K562 (cell line): ENCODE results near the gene HAUS7. TPM values are rescaled to one million over a fixed set of nuclear protein-coding genes. Genes with fewer than 3 reads are reported as not detected.

Experiments used
- ATAC-seq: fragments of 200-7000 bp; cut with Tn5 transposase; 3 replicates; pipeline ENCODE4 v1.9.1; 2020; ENCODE audit warnings: moderate library complexity
- BruUV-seq: library from RNA; stranded (reverse); fragments of 400-500 nt; replicated peaks from 2 replicates; lab custom pipeline; 2021; lab: Mats Ljungman, UMichigan
- CTCF ChIA-PET: fragments of 300-600 bp; formaldehyde crosslinking; extraction: SDS; loops from one replicate; lab custom pipeline; 2021; ENCODE audit warnings: low intra/inter-chr PET ratio; lab: Yijun Ruan, JAX
- POLR2A ChIA-PET: fragments of 300-600, 350-650 bp; sonication (Branson Sonifier 250); formaldehyde crosslinking; extraction: SDS; loops from one replicate; lab custom pipeline; 2021; ENCODE audit warnings: antibody characterized with exemption, inconsistent platforms; lab: Yijun Ruan, JAX
- DNase-seq, 4 experiments: peaks; one replicate each; pipeline versions ENCODE4 v3.0.0 to v3.0.0-alpha.2; 2011 to 2018; ENCODE audit warnings: low spot score in 3 of 4, mixed read lengths in 3 of 4; ENCODE audit errors: extremely low read depth in 1 of 4
- FAIRE-seq: peaks from 2 replicates; lab custom pipeline; 2011; peaks lifted over from hg19 to GRCh38; lab: Jason Lieb, UNC
- H2AFZ ChIP-seq: 2 replicates; pipeline ENCODE4 v1.6.0; 2011; ENCODE audit warnings: low read depth, low read length, control low read depth, inconsistent platforms
- H3K27ac ChIP-seq: fragments of 200-600 bp; 3 replicates; pipeline ENCODE4 v1.8.0; 2011; ENCODE audit warnings: low read depth, mild to moderate bottlenecking, control low read depth, inconsistent platforms, low read length, moderate library complexity, mixed read lengths; ENCODE audit errors: extremely low read depth
- H3K27me3 ChIP-seq, 2 experiments: fragments of 300-600 bp in 1 of 2; 2 replicates in 1 of 2; 3 replicates in 1 of 2; pipeline versions ENCODE4 v1.6.0 to v1.8.0; 2011; ENCODE audit warnings: inconsistent platforms in 2 of 2, low read length in 2 of 2, mild to moderate bottlenecking in 1 of 2, mixed read lengths in 1 of 2, moderate library complexity in 1 of 2; ENCODE audit not compliant: control insufficient read depth in 2 of 2, insufficient read depth in 2 of 2
- H3K36me3 ChIP-seq: fragments of 300-600 bp; 3 replicates; pipeline ENCODE4 v1.8.0; 2011; ENCODE audit warnings: mild to moderate bottlenecking, low read length, inconsistent platforms; ENCODE audit not compliant: control insufficient read depth, insufficient read depth
- H3K4me1 ChIP-seq, 2 experiments: fragments of 200-600 bp in 1 of 2; replicated peaks in 1 of 2; 2 replicates in 1 of 2; 3 replicates in 1 of 2; pipeline versions ENCODE4 v1.5.1 to v1.8.0; 2011; ENCODE audit warnings: inconsistent platforms in 2 of 2, low read length in 2 of 2, mild to moderate bottlenecking in 1 of 2, mixed read lengths in 1 of 2, moderate library complexity in 1 of 2; ENCODE audit not compliant: control insufficient read depth in 2 of 2, insufficient read depth in 2 of 2
- H3K4me2 ChIP-seq: 2 replicates; pipeline ENCODE4 v1.6.1; 2011; ENCODE audit warnings: low read length, control low read depth, inconsistent platforms, mixed read lengths; ENCODE audit not compliant: insufficient read depth
- H3K4me3 ChIP-seq: fragments of 200-600 bp; sonication (generic), shearing (Covaris generic); 2 replicates; pipeline ENCODE4 v1.5.1; 2016; ENCODE audit warnings: control low read depth, inconsistent platforms
- H3K79me2 ChIP-seq: fragments of 200-600 bp; 3 replicates; pipeline ENCODE4 v1.8.0; 2011; ENCODE audit warnings: low read length, inconsistent platforms; ENCODE audit not compliant: control insufficient read depth, insufficient read depth
- H3K9ac ChIP-seq, 2 experiments: 2 replicates each; pipeline versions ENCODE4 v1.6.0 to v1.6.1; 2011; ENCODE audit warnings: low read depth in 2 of 2, low read length in 2 of 2, control low read depth in 1 of 2, inconsistent platforms in 1 of 2, mild to moderate bottlenecking in 1 of 2, mixed read lengths in 1 of 2; ENCODE audit not compliant: insufficient read depth in 1 of 2
- H3K9me1 ChIP-seq: one replicate; pipeline ENCODE4 v1.6.0; 2011; ENCODE audit warnings: inconsistent platforms, mild to moderate bottlenecking, low read length, moderate library complexity; ENCODE audit not compliant: control insufficient read depth, insufficient read depth
- H3K9me3 ChIP-seq: replicated peaks from 2 replicates; pipeline ENCODE4 v1.5.1; 2011; ENCODE audit warnings: low read depth, low read length, inconsistent platforms; ENCODE audit not compliant: control insufficient read depth, insufficient read depth
- H4K20me1 ChIP-seq: replicated peaks from 2 replicates; pipeline ENCODE4 v1.6.1; 2011; ENCODE audit warnings: low read length, inconsistent platforms, mixed read lengths; ENCODE audit not compliant: control insufficient read depth, insufficient read depth
- TCFL5 ChIP-seq: fragments of 250-450 bp; sonication (Bioruptor Pico); conservative IDR thresholded peaks from 2 replicates; pipeline ENCODE4 v1.6.1; 2021; ENCODE audit warnings: mild to moderate bottlenecking, moderate library complexity, matching md5 sums
- WGBS: fragments of 100-300 bp; shearing (Covaris generic); methylation state at CpG from one replicate; pipeline ENCODE4 v1.1.6; 2016; ENCODE audit warnings: low coverage, mixed read lengths; ENCODE audit not compliant: insufficient coverage; ENCODE audit errors: missing lambda C conversion rate; 5-methylcytosine and 5-hydroxymethylcytosine counted together
- in situ Hi-C: fragments of 300-500 bp; cut with MboI; formaldehyde crosslinking; loops from 4 replicates; pipeline ENCODE4 v1.15.0; 2018; ENCODE audit warnings: inconsistent platforms, mixed read lengths
- intact Hi-C: fragments of 100-400 bp; cut with micrococcal nuclease; formaldehyde crosslinking; loops from 2 replicates; pipeline ENCODE4 v1.14.2; 2022
- polyA plus RNA-seq, 8 experiments: library from polyadenylated mRNA; depleted of rRNA in 4 of 8; stranded (reverse) in 5 of 8; unstranded in 3 of 8; fragments of >200 nt; fragmentation: Nextera tagmentation in 2 of 8; fragmentation: Illumina TruSeq in 1 of 8; extraction: Ambion mirVana in 2 of 8; extraction: Trizol in 1 of 8; gene quantifications; 2 replicates each; pipeline versions ENCODE4 v1.2.1 to v1.2.3, GENCODE V29; 2011 to 2014; ENCODE audit warnings: inconsistent platforms in 1 of 8, missing spikeins in 1 of 8
- total RNA-seq, 7 experiments: library from RNA; depleted of rRNA in 6 of 7; stranded (reverse); fragments of >200 nt in 6 of 7; fragmentation: Illumina TruSeq in 2 of 7; extraction: Trizol in 2 of 7; gene quantifications; 2 replicates each; pipeline versions ENCODE4 v1.2.1 to v1.2.3, GENCODE V29; 2011 to 2021; ENCODE audit warnings: low replicate concordance in 1 of 7
- TF ChIP-seq, protein P1 (sequence below): fragments of 450-650 bp; IDR thresholded peaks from 2 replicates; pipeline ENCODE4 v1.7.1; 2018; ENCODE audit warnings: mild to moderate bottlenecking, low read depth; ENCODE audit not compliant: partially characterized antibody
- TF ChIP-seq, protein P2 (sequence below): fragments of 450-650 bp; formaldehyde crosslinking; IDR thresholded peaks from 2 replicates; pipeline ENCODE4 v1.4.0; 2020; ENCODE audit warnings: mild to moderate bottlenecking, moderate library complexity

The HAUS7 gene
- total and polyA plus RNA-seq, 9 of the 15 experiments (the other 6 are each of a cell fraction or from before 2014, with no cell fraction given), result 10.0 to 94.9 (median 48.8) TPM

DNA sequence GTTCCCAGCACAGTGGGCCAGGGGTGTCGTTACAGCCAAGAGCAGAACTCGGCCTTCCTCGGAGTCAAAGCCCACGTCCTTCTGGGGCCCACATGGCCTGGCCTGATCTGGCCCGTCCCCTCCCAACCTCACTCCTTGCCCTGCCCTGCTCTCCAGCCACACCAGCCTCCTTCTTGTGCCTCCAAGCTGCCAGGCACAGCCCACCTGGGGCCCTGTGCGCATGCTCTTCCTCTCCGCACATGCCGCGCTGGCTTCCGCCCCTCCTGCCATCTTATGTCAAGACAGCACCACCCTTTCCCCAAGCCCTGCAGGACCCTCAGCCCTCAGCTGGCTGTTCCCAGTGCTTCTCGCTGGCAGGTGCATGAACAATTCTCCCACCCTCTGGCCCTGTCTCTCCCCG, 6.8 kb downstream of the HAUS7 start:
- in situ Hi-C loops, result no loop called here
- no peak for ATAC-seq
- Histone ChIP-seq H3K4me3 (no peak overlapping the region), H3K4me2 (no peak overlapping the region), H3K4me1 (peaks cover 0 to 13% of the 10 kb centered on the region in 2 experiments; a peak in 2 of 5 replicates), H2AFZ (no peak overlapping the region), H3K9me1 (peaks cover 3% of the 10 kb centered on the region), H3K79me2 (peaks cover 12% of the 10 kb centered on the region; the same call in 2 of the 3 replicates), H3K36me3 (peaks cover 88% of the 10 kb centered on the region), H3K9me3 (no peaks in the 10 kb centered on the region), H3K9ac (no peak overlapping the region; a peak in 1 of 4 replicates), H3K27ac (no peak overlapping the region), H4K20me1 (peaks cover 11% of the 10 kb centered on the region; the same call in 1 of the 2 replicates), H3K27me3 (no peaks in the 10 kb centered on the region)
- BruUV-seq, result no TSS peak
- 50% methylated on average over 2 of the region's 12 CpGs for WGBS
- intact Hi-C loops, result no loop called here
- POLR2A ChIA-PET, result no interaction called here
- FAIRE-seq, result no peak
- CTCF ChIA-PET, result no interaction called here
- TF ChIP-seq, protein P1, sequence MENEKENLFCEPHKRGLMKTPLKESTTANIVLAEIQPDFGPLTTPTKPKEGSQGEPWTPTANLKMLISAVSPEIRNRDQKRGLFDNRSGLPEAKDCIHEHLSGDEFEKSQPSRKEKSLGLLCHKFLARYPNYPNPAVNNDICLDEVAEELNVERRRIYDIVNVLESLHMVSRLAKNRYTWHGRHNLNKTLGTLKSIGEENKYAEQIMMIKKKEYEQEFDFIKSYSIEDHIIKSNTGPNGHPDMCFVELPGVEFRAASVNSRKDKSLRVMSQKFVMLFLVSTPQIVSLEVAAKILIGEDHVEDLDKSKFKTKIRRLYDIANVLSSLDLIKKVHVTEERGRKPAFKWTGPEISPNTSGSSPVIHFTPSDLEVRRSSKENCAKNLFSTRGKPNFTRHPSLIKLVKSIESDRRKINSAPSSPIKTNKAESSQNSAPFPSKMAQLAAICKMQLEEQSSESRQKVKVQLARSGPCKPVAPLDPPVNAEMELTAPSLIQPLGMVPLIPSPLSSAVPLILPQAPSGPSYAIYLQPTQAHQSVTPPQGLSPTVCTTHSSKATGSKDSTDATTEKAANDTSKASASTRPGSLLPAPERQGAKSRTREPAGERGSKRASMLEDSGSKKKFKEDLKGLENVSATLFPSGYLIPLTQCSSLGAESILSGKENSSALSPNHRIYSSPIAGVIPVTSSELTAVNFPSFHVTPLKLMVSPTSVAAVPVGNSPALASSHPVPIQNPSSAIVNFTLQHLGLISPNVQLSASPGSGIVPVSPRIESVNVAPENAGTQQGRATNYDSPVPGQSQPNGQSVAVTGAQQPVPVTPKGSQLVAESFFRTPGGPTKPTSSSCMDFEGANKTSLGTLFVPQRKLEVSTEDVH, result no peak
- TF ChIP-seq, protein P2, sequence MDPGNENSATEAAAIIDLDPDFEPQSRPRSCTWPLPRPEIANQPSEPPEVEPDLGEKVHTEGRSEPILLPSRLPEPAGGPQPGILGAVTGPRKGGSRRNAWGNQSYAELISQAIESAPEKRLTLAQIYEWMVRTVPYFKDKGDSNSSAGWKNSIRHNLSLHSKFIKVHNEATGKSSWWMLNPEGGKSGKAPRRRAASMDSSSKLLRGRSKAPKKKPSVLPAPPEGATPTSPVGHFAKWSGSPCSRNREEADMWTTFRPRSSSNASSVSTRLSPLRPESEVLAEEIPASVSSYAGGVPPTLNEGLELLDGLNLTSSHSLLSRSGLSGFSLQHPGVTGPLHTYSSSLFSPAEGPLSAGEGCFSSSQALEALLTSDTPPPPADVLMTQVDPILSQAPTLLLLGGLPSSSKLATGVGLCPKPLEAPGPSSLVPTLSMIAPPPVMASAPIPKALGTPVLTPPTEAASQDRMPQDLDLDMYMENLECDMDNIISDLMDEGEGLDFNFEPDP (CRISPR knock-in tag), result no peak
- TF ChIP-seq TCFL5, result no peak
- no peak for DNase-seq
